IMR-90 (cell line): ENCODE data around the gene APP. TPM values are rescaled to one million over a fixed set of nuclear protein-coding genes. Genes with fewer than 3 reads are reported as not detected.

ENCODE experiments used
- ATAC-seq: fragments of 200-7000 bp; cut with Tn5 transposase; 2 replicates; pipeline ENCODE4 v1.9.1; 2020; ENCODE audit warnings: low read depth, mild to moderate bottlenecking, moderate library complexity
- BruUV-seq: library from RNA; stranded (reverse); fragments of 400-500 nt; replicated peaks from 2 replicates; lab custom pipeline; 2021; lab: Mats Ljungman, UMichigan
- CTCF ChIA-PET: fragments of 300-600 bp; formaldehyde crosslinking; extraction: SDS; loops from one replicate; lab custom pipeline; 2021; ENCODE audit warnings: antibody characterized with exemption; lab: Yijun Ruan, JAX
- POLR2A ChIA-PET: fragments of 300-600 bp; sonication (Branson Sonifier 250); formaldehyde crosslinking; loops from one replicate; lab custom pipeline; 2022; ENCODE audit warnings: antibody characterized with exemption; ENCODE audit not compliant: unreplicated experiment; lab: Charles Lee
- DNase-seq: peaks from one replicate; pipeline ENCODE4 v3.0.0; 2013
- H2AFZ ChIP-seq: replicated peaks from 2 replicates; pipeline ENCODE3; 2013; ENCODE audit warnings: low read length, mild to moderate bottlenecking; ENCODE audit not compliant: poor library complexity
- H2AK5ac ChIP-seq: 2 replicates; pipeline ENCODE4 v1.6.1; 2013; ENCODE audit warnings: low read depth, low read length, inconsistent platforms
- H2AK9ac ChIP-seq: replicated peaks from 2 replicates; pipeline ENCODE3; 2013; ENCODE audit warnings: mild to moderate bottlenecking, low read depth, low read length, moderate library complexity; ENCODE audit not compliant: poor library complexity
- H2BK120ac ChIP-seq: 2 replicates; pipeline ENCODE4 v1.6.1; 2013; ENCODE audit warnings: low read depth, low read length, inconsistent platforms
- H2BK15ac ChIP-seq: 3 replicates; pipeline ENCODE4 v1.6.1; 2013; ENCODE audit warnings: low read depth, low read length, inconsistent platforms
- H2BK20ac ChIP-seq: 2 replicates; pipeline ENCODE4 v1.6.1; 2013; ENCODE audit warnings: low read depth, mild to moderate bottlenecking, inconsistent platforms, low read length, moderate library complexity
- H2BK5ac ChIP-seq: 2 replicates; pipeline ENCODE4 v1.6.1; 2013; ENCODE audit warnings: mild to moderate bottlenecking, low read depth, low read length, inconsistent platforms; ENCODE audit not compliant: poor library complexity, severe bottlenecking
- H3K14ac ChIP-seq: replicated peaks from 2 replicates; pipeline ENCODE4 v1.6.1; 2013; ENCODE audit warnings: low read depth, low read length, inconsistent platforms
- H3K18ac ChIP-seq: 2 replicates; pipeline ENCODE4 v1.6.1; 2013; ENCODE audit warnings: low read depth, low read length, control low read depth
- H3K23ac ChIP-seq: 2 replicates; pipeline ENCODE4 v1.6.1; 2013; ENCODE audit warnings: low read depth, low read length, inconsistent platforms
- H3K27ac ChIP-seq: 2 replicates; pipeline ENCODE4 v1.5.1; 2013; ENCODE audit warnings: mild to moderate bottlenecking, control low read depth, low read length; ENCODE audit not compliant: insufficient read depth
- H3K27me3 ChIP-seq: 2 replicates; pipeline ENCODE4 v1.6.1; 2013; ENCODE audit warnings: low read length; ENCODE audit not compliant: control insufficient read depth, insufficient read depth
- H3K36me3 ChIP-seq: 2 replicates; pipeline ENCODE4 v1.6.1; 2013; ENCODE audit warnings: low read length, mixed read lengths; ENCODE audit not compliant: control insufficient read depth, insufficient read depth
- H3K4ac ChIP-seq: 2 replicates; pipeline ENCODE4 v1.6.1; 2013; ENCODE audit warnings: low read depth, low read length, inconsistent platforms
- H3K4me1 ChIP-seq: 2 replicates; pipeline ENCODE4 v1.6.1; 2013; ENCODE audit warnings: low read length, mixed read lengths; ENCODE audit not compliant: control insufficient read depth, insufficient read depth
- H3K4me2 ChIP-seq: 2 replicates; pipeline ENCODE4 v1.6.1; 2013; ENCODE audit warnings: low read depth, mild to moderate bottlenecking, control low read depth, low read length, moderate library complexity
- H3K4me3 ChIP-seq: 2 replicates; pipeline ENCODE4 v1.5.1; 2013; ENCODE audit warnings: low read depth, mild to moderate bottlenecking, control low read depth, low read length, moderate library complexity; ENCODE audit not compliant: insufficient read depth
- H3K56ac ChIP-seq: 2 replicates; pipeline ENCODE4 v1.6.1; 2013; ENCODE audit warnings: low read length, inconsistent platforms; ENCODE audit not compliant: insufficient read depth; ENCODE audit errors: extremely low read depth
- H3K79me1 ChIP-seq, 2 experiments: 2 replicates each; pipeline ENCODE4 v1.6.1; 2013; ENCODE audit warnings: low read length in 2 of 2, inconsistent platforms in 1 of 2, low read depth in 1 of 2
- H3K9ac ChIP-seq: 2 replicates; pipeline ENCODE4 v1.6.1; 2013; ENCODE audit warnings: low read depth, low read length, control low read depth
- H3K9me1 ChIP-seq: 2 replicates; pipeline ENCODE4 v1.6.1; 2013; ENCODE audit warnings: low read length, inconsistent platforms; ENCODE audit not compliant: insufficient read depth
- H3K9me3 ChIP-seq: 2 replicates; pipeline ENCODE4 v1.6.1; 2013; ENCODE audit warnings: low read length; ENCODE audit not compliant: control insufficient read depth, insufficient read depth
- H4K20me1 ChIP-seq: 2 replicates; pipeline ENCODE4 v1.6.1; 2013; ENCODE audit warnings: low read length, inconsistent platforms; ENCODE audit not compliant: insufficient read depth
- H4K5ac ChIP-seq: 2 replicates; pipeline ENCODE4 v1.6.1; 2013; ENCODE audit warnings: mild to moderate bottlenecking, low read depth, low read length, control low read depth
- H4K8ac ChIP-seq, 2 experiments: 2 replicates each; pipeline ENCODE4 v1.6.1; 2013; ENCODE audit warnings: low read depth in 2 of 2, low read length in 2 of 2, control low read depth in 1 of 2, inconsistent platforms in 1 of 2
- H4K91ac ChIP-seq: 2 replicates; pipeline ENCODE4 v1.6.1; 2013; ENCODE audit warnings: low read depth, low read length, inconsistent platforms; ENCODE audit not compliant: insufficient read depth
- BHLHE40 ChIP-seq: fragments of 150-350 bp; IDR thresholded peaks from 2 replicates; pipeline ENCODE4 v1.6.1; 2016; ENCODE audit warnings: mild to moderate bottlenecking, low read depth, low read length
- CHD1 ChIP-seq: IDR thresholded peaks from 2 replicates; pipeline ENCODE4 v1.6.1; 2012; ENCODE audit warnings: low read depth, low read length, improper control_type of control experiment
- SMC3 ChIP-seq: fragments of 150-350 bp; IDR thresholded peaks from 2 replicates; pipeline ENCODE4 v1.6.1; 2016; ENCODE audit warnings: low read depth, mild to moderate bottlenecking, antibody characterized with exemption, low read length, moderate library complexity
- WGBS, 2 experiments: methylation state at CpG; one replicate each; pipeline versions ENCODE4 v1.1.5 to v1.1.7; 2013; ENCODE audit warnings: missing lambda C conversion rate in 2 of 2; ENCODE audit not compliant: insufficient read length in 1 of 2; ENCODE audit errors: extremely low coverage in 2 of 2; 5-methylcytosine and 5-hydroxymethylcytosine counted together
- dilution Hi-C: fragments of 300-500 bp; cut with HindIII; formaldehyde crosslinking; loops from one replicate; pipeline ENCODE4 v1.14.3; 2018; ENCODE audit warnings: low sequenced_read_pairs; ENCODE audit not compliant: unreplicated experiment
- in situ Hi-C: fragments of 300-500 bp; cut with MboI; formaldehyde crosslinking; loops from 3 replicates; pipeline ENCODE4 v1.14.3; 2019; ENCODE audit warnings: low sequenced_read_pairs, inconsistent platforms, mixed read lengths
- intact Hi-C: fragments of 100-400 bp; cut with micrococcal nuclease; formaldehyde crosslinking; loops from 2 replicates; pipeline ENCODE4 v1.10.0; 2022
- polyA plus RNA-seq, 3 experiments: library from polyadenylated mRNA; depleted of rRNA; stranded (reverse); fragments of >200 nt; gene quantifications; 2 replicates each; pipeline ENCODE4 v1.2.3, GENCODE V29; 2012; ENCODE audit warnings: low replicate concordance in 1 of 3
- total RNA-seq: library from RNA; depleted of rRNA; stranded (reverse); fragments of >200 nt; gene quantifications from 2 replicates; pipeline ENCODE4 v1.2.3, GENCODE V29; 2012

Gene APP
- total and polyA plus RNA-seq, 2 of the 4 experiments (the other 2 are of a cell fraction), result 191 to 530 TPM

GRCh38 chr21:25987531-25987930 lies 183.0 kb downstream of the APP start:
- Histone ChIP-seq H3K4me2 (no peak overlapping the region), H3K23ac (no peak overlapping the region), H3K27me3 (no peaks in the 10 kb centered on the region), H2AK5ac (no peak overlapping the region), H4K5ac (no peak overlapping the region), H2BK5ac (no peak overlapping the region), H2BK15ac (no peak overlapping the region), H4K20me1 (no peaks in the 10 kb centered on the region), H2BK120ac (no peak overlapping the region), H3K4ac (no peak overlapping the region), H4K8ac (no peak overlapping the region), H3K4me3 (no peak overlapping the region), H3K9me3 (no peaks in the 10 kb centered on the region), H3K36me3 (peaks cover 5% of the 10 kb centered on the region), H2BK20ac (no peak overlapping the region), H2AFZ (no peak overlapping the region), H2AK9ac (no peak overlapping the region), H3K79me1 (no peaks in the 10 kb centered on the region; a peak in 2 of 4 replicates), H3K9me1 (no peaks in the 10 kb centered on the region), H3K27ac (no peak overlapping the region), H3K9ac (no peak overlapping the region), H3K14ac (no peak overlapping the region), H3K4me1 (peaks cover 2% of the 10 kb centered on the region; the same call in 1 of the 2 replicates), H4K91ac (no peak overlapping the region), H3K18ac (no peak overlapping the region), H3K56ac (no peak overlapping the region)
- WGBS, 2 experiments, result no CpG with 5 or more reads among the region's 2 CpGs
- in situ Hi-C loops (no loop called here), intact Hi-C loops (no loop called here), dilution Hi-C loops (no loop called here)
- CTCF ChIA-PET, result no interaction called here
- POLR2A ChIA-PET, result no interaction called here
- BruUV-seq, result no TSS peak
- no peak for ATAC-seq
- DNase-seq, result no peak
- no peak for TF ChIP-seq SMC3
- no peak for TF ChIP-seq BHLHE40
- TF ChIP-seq CHD1, result no peak
